Superior temporal gyrus (tissue), 1 donor: ENCODE data around the gene POLR2E.

Experiments
- DNase-seq: peaks from one replicate; pipeline ENCODE4 v3.0.0-alpha.2; 2016; ENCODE audit errors: extremely low spot score

POLR2E gene

DNA sequence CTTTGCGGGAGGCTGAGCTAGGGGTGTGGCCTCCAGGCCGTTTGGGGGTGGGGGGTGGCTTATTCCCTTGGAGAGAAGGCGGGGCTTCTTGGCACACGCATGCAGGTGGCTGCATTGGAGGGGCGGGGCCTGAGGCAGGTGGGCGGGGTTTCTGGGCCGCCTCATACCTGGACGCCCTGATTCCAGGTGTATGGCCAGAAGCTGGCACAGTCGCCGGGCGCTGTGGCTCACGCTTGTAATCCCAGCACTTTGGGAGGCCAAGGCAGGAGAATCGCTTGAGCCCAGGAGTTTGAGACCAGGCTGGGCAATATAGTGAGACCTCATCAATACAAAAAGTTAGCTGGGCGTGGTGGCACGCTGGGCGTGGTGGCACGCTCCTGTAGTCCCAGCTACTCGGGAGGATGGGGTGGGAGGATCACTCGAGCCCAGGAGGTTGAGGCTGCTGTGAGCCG lies 47.5 kb downstream of the POLR2E start:
- no peak for DNase-seq

- no peak for DNase-seq
These were observed 48.1 kb downstream of the POLR2E start for GRCh38 chr19:1046836-1047695.

DNA sequence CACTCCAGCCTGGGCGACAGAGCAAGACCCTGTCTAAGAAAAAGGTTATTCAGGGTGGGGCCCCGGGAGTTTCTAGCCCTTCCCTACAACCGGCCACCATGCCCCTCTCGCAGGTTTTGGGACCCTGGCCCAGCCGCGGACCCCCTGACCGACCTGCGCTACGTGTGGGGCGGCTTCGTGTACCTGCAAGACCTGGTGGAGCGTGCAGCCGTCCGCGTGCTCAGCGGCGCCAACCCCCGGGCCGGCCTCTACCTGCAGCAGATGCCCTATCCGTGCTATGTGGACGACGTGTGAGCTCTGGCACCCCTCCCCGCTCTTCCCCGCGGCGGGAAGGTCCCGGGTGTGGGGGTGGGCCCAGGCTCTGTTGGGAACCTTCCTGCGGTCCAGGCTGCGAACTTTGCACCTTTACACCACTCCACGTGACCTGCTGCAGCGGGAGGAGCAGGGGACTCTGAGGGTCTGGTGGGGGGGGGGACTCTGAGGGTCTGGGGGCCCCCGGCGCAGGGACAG lies 49.0 kb downstream of the POLR2E start:
- no peak for DNase-seq

DNA sequence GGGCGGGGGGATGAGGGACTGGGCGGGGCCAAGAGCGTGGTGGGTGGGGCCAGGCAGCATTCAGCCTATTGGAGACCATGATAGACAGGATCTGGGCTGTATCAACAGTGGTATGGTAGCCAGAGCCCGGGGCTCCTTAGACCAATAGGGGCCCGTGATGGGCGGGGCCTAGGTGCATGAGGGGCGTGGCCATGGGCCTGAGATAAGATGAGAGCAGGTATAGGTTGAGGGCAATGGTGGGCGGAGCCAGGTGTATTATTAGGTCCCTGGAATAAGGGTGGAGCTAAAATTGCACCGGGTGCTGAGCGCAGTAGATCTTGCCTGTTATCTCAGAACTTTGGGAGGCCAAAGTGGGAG lies 50.0 kb downstream of the POLR2E start:
- no peak for DNase-seq

DNA sequence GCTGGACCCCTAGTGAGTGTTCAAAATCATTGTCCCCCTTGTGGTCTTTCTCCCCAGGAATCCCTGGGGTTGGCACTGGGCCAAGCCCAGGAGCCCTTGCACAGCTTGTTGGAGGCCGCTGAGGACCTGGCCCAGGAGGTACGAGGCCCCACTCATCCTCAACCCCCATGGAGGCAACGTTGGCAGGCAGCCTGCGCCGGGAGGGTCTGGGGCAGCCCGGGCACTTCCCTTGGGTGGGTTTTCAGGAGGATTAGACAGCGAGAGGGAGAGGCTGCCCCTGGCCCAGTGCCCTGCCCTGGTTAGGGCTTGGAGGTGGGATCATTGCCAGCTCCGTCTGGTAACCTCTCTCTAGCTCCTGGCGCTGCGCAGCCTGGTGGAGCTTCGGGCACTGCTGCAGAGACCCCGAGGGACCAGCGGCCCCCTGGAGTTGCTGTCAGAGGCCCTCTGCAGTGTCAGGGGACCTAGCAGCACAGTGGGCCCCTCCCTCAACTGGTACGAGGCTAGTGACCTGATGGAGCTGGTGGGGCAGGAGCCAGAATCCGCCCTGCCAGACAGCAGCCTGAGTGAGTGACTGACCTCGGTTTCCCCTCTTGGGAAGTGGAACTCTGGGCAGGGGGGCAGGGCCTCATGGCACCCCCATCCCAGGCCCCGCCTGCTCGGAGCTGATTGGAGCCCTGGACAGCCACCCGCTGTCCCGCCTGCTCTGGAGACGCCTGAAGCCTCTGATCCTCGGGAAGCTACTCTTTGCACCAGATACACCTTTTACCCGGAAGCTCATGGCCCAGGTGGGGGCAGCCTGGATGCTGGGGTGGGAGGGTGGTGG lies 52.3 kb downstream of the POLR2E start:
- DNase-seq = no peak

GRCh38 chr19:1041835-1042685 lies 53.1 kb downstream of the POLR2E start:
- no peak for DNase-seq

- DNase-seq = no peak
These were observed 53.8 kb downstream of the POLR2E start for GRCh38 chr19:1041272-1041834.

- DNase-seq = peak; percentile 95
These were observed 54.5 kb downstream of the POLR2E start for GRCh38 chr19:1040476-1041271.

DNA sequence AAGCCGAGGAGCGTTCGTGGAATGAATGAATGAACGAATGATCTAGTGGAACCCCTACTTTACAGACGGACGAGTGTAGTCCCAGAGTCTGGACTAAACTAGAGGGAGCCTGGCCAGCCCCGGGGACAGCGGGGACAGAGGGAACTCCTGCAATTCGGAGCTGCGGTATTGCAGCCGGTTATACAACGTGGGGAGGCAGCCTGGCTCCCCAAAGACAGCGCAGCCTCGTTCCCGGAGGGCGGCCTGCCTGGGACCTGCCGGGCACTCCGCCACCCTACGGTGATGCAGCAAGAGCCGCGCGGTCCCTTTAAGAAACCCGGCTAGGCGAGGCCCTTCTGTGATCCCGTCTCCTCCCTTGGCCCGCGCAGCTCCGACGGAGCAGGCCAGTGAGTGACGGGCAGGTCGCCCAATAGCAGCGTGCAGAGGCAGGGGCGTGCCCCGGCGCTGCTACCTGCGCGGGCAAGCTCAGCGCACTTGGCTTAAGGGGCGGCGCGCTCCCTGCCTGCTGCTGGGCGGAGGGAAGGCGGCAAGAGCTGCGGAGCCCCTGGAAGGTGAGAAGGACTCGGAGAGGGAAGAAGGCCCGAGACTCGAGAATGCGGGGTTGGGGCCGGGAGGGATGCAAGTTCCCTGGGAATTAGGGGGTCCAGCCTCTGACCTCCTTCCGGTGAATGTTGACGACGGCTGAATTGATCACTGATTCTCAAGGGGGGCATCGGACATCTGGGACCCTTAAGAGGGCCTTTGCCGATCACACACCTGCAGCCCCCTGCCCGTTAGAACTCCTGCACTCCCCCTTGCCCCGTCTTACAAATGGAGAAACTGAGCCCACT lies 55.3 kb downstream of the POLR2E start, which contains the start of gene ABCA7:
Gene ABCA7, plus strand, starts transcription at position 462 of the 830 bp plus-strand sequence. CDS start 1,255 bp downstream, outside the sequence.
- DNase-seq = peak; percentile 97

GRCh38 chr19:1038978-1039645 lies 56.1 kb downstream of the POLR2E start:
- DNase-seq = no peak

GRCh38 chr19:1037621-1038064 lies 57.5 kb downstream of the POLR2E start:
- DNase-seq = no peak
